Esophagus (tissue), 2 donors: ENCODE measurements around the gene OCRL. TPM values are rescaled to one million over a fixed set of nuclear protein-coding genes. Genes with fewer than 3 reads are reported as not detected.

Source experiments
- H3K27ac ChIP-seq, 2 donors: one replicate each; pipeline ENCODE4 v1.5.1; 2013; ENCODE audit warnings: low read depth in 2 of 2, mild to moderate bottlenecking in 2 of 2, inconsistent platforms in 1 of 2, low read length in 1 of 2, moderate library complexity in 1 of 2
- H3K27me3 ChIP-seq, 2 donors: one replicate each; pipeline ENCODE4 v1.6.1; 2013; ENCODE audit warnings: low read length in 2 of 2, control low read depth in 1 of 2, mild to moderate bottlenecking in 1 of 2; ENCODE audit not compliant: insufficient read depth in 2 of 2, control insufficient read depth in 1 of 2
- H3K36me3 ChIP-seq, 2 donors: one replicate each; pipeline ENCODE4 v1.6.1; 2013; ENCODE audit warnings: low read length in 1 of 2; ENCODE audit not compliant: control insufficient read depth in 2 of 2, insufficient read depth in 2 of 2
- H3K4me1 ChIP-seq, 2 donors: one replicate each; pipeline ENCODE4 v1.6.1; 2013; ENCODE audit warnings: low read length in 1 of 2; ENCODE audit not compliant: control insufficient read depth in 2 of 2, insufficient read depth in 2 of 2
- H3K4me3 ChIP-seq, 2 donors: one replicate each; pipeline ENCODE4 v1.5.1; 2013; ENCODE audit warnings: low read length in 2 of 2, mild to moderate bottlenecking in 2 of 2, low read depth in 1 of 2, moderate library complexity in 1 of 2
- H3K9me3 ChIP-seq, 2 donors: one replicate each; pipeline ENCODE4 v1.6.1; 2013; ENCODE audit warnings: mild to moderate bottlenecking in 2 of 2, low read depth in 1 of 2, low read length in 1 of 2, moderate library complexity in 1 of 2; ENCODE audit not compliant: control insufficient read depth in 2 of 2, insufficient read depth in 1 of 2
- WGBS, 2 donors: extraction: QIAGEN DNeasy Blood & Tissue Kit; methylation state at CpG; one replicate each; pipeline ENCODE4 v1.1.7; 2013; 5-methylcytosine and 5-hydroxymethylcytosine counted together
- polyA plus RNA-seq, 2 donors: library from polyadenylated mRNA; stranded (reverse); fragments of 200-250 nt; gene quantifications; one replicate each; pipeline ENCODE4 v1.2.3, GENCODE V29; 2013
- donor health status: healthy with polysubstance abuse.
- donor health status: Bipolar disorder and iron deficiency.

Gene OCRL
- polyA plus RNA-seq, 2 donors, result 6.4 to 7.5 TPM

- Histone ChIP-seq H3K9me3 (no peaks in the 10 kb centered on the region), H3K27me3 (no peaks in the 10 kb centered on the region), H3K27ac (peak overlapping the region in 1 of 2 donors; percentile 53), H3K36me3 (no peaks in the 10 kb centered on the region), H3K4me3 (no peak overlapping the region), H3K4me1 (peaks cover 0 to 2% of the 10 kb centered on the region in 2 donors)
- WGBS, 2 donors, result 24 to 27% methylated on average over 13 of the region's 13 CpGs
Observed at GRCh38 chrX:129637217-129638109, 97.4 kb downstream of the OCRL start.

GRCh38 chrX:129638917-129639316, 98.9 kb downstream of the OCRL start:
- H3K27ac ChIP-seq, result no peak overlapping the region
- H3K27me3 ChIP-seq, result no peaks in the 10 kb centered on the region
- no peaks in the 10 kb centered on the region for H3K36me3 ChIP-seq
- H3K4me1 ChIP-seq, result peaks cover 0 to 2% of the 10 kb centered on the region in 2 donors
- H3K9me3 ChIP-seq, result no peaks in the 10 kb centered on the region
- 74 to 88% methylated on average over 8 of the region's 8 CpGs for WGBS, 2 donors
- H3K4me3 ChIP-seq, result no peak overlapping the region

GRCh38 chrX:129640737-129641136, 100.7 kb downstream of the OCRL start:
- Histone ChIP-seq H3K4me3 (no peak overlapping the region), H3K9me3 (no peaks in the 10 kb centered on the region), H3K27me3 (no peaks in the 10 kb centered on the region), H3K27ac (no peak overlapping the region), H3K36me3 (no peaks in the 10 kb centered on the region), H3K4me1 (peaks cover 0 to 2% of the 10 kb centered on the region in 2 donors)
- WGBS, 2 donors, result 75 to 81% methylated on average over 1 of the region's 1 CpG

- no peak overlapping the region for H3K4me3 ChIP-seq
- 61 to 86% methylated on average over 3 of the region's 3 CpGs for WGBS, 2 donors
- H3K27me3 ChIP-seq, result no peaks in the 10 kb centered on the region
- no peaks in the 10 kb centered on the region for H3K36me3 ChIP-seq
- H3K27ac ChIP-seq, result no peak overlapping the region
- H3K9me3 ChIP-seq, result no peaks in the 10 kb centered on the region
- H3K4me1 ChIP-seq, result peaks cover 0 to 2% of the 10 kb centered on the region in 2 donors
Observed at GRCh38 chrX:129641469-129641868, 101.4 kb downstream of the OCRL start.

- Histone ChIP-seq H3K36me3 (no peaks in the 10 kb centered on the region), H3K27ac (no peak overlapping the region), H3K4me1 (peaks cover 0 to 2% of the 10 kb centered on the region in 2 donors), H3K9me3 (no peaks in the 10 kb centered on the region), H3K4me3 (no peak overlapping the region), H3K27me3 (no peaks in the 10 kb centered on the region)
- WGBS, 2 donors, result 61 to 86% methylated on average over 3 of the region's 3 CpGs
Observed at GRCh38 chrX:129641941-129642340, 101.9 kb downstream of the OCRL start.

Other genes with a start within 250 kb of the OCRL start
- 1 to 10 TPM; 2.6 to 4.8 TPM for gene SMARCA1, start 16.8 kb upstream of the OCRL start, polyA plus RNA-seq
- under 1 TPM; 0.22 to 0.31 TPM for gene APLN, start 114.7 kb downstream of the OCRL start, polyA plus RNA-seq
- gene XPNPEP2, start 198.7 kb downstream of the OCRL start, polyA plus RNA-seq, result under 1 TPM; 0.14 to 0.35 TPM
- gene SASH3, start 239.7 kb downstream of the OCRL start, polyA plus RNA-seq, result 1 to 10 TPM; 2.1 to 2.8 TPM